Medulla oblongata (tissue), 1 donor: ENCODE results near the gene RPP38.

Experiments
- DNase-seq: peaks from one replicate; pipeline ENCODE4 v3.0.0-alpha.2; 2015; ENCODE audit errors: extremely low spot score

RPP38 gene

DNA sequence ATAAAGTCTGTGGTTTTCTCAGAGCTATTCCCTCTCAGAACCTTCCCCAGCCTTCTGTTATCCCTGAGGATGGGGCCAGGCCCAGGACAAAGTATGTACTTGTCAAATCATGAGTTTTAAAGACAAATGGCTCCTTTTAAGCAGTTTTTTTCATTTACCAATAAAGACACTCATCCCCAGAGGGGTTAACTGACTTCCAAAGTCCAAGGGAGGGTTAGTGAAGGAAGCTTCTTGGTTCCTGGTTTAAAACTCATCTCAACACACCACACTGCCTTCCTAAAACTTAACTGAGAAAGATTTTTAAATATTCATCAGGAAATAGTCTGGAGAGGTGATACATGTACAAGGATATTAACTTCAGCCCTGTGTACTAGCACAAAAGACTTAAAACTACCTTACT lies 55.4 kb downstream of the RPP38 start:
- DNase-seq, result no peak
